ENCODE results near the gene ARHGAP45. TPM values are rescaled to one million over a fixed set of nuclear protein-coding genes. Genes with fewer than 3 reads are reported as not detected.

Gene ARHGAP45
- total and polyA plus RNA-seq, 2 of the 8 experiments (the other 6 are each of a cell fraction or from before 2014, with no cell fraction given), result 31.4 to 41.8 TPM

DNA sequence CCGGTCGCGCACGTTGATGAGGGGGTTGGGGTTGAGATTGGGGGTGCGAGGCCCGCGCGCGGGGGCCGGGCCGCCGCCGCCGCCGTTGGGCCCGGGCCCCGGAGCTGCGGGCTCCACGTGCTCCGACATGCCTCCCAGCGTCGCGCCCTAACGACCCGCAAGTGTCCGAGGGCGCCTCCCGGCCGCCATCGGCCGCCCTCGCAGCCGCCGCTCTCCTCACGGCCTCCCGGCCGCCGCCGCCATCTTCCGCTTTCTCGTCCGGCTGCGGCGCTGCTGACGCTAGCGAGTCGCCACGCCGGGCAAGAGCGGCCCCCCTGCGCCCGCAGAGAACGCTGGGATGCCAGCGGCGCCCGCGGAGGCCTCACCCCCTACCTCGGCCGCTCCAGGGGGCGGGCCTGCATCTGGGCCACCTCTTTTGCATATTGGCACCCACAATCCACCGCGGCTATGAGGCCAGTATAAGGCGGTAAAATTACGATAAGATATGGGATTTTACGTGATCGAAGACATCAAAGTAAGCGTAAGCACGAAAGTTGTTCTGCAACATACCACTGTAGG lies 46.0 kb upstream of the ARHGAP45 start, which contains the start of gene TMEM259:
TMEM259 (minus strand) TSS at position 256 of the 558 bp plus-strand sequence; CDS start at position 129, 127 bp downstream.
- H3K9me3 ChIP-seq (ENCODE audit: insufficient read depth in 2 of 2, low read depth in 1 of 2, low read length in 1 of 2), result no peaks in the 10 kb centered on the region
- no peak within 1 kb of the TSS; the same call in 1 of the 2 replicates for H3K18ac ChIP-seq (ENCODE audit: extremely low read depth, low read length)
- H2BK15ac ChIP-seq (ENCODE audit: low read length), result peak within 1 kb of the TSS; percentile 61; the same call in 1 of the 2 replicates
- H3K27ac ChIP-seq (ENCODE audit: low read depth, low read length), result peak within 1 kb of the TSS; percentile 96
- H3K4me1 ChIP-seq (replicated peaks in 1 of 4; ENCODE audit: control insufficient read depth in 3 of 4, insufficient read depth in 4 of 4, low read length in 3 of 4), result peaks cover 0 to 31% (median 20%) of the 10 kb centered on the region in 4 experiments; a peak in 5 of 7 replicates
- FAIRE-seq (no peak), DNase-seq (ENCODE audit: low read depth in 1 of 2, low spot score in 2 of 2) (peak; percentile 89 to 97)
- no peak within 1 kb of the TSS for H2BK120ac ChIP-seq (replicated peaks; ENCODE audit: low read depth, low read length)
- WGBS, 2 experiments (ENCODE audit: extremely low coverage in 1 of 2, insufficient coverage in 1 of 2, insufficient read length in 1 of 2, insufficient replicate concordance in 2 of 2, low coverage in 1 of 2, low lambda C conversion rate in 2 of 2, missing lambda C conversion rate in 1 of 2), result 1% methylated on average over 68 of the region's 68 CpGs; no CpG with 5 or more reads in 1 of the 2 experiments
- no peak within 1 kb of the TSS for H2BK20ac ChIP-seq (ENCODE audit: low read length)
- H3K56ac ChIP-seq (replicated peaks; ENCODE audit: insufficient read length, low read depth, low read length), result peak within 1 kb of the TSS; percentile 43
- H4K8ac ChIP-seq (ENCODE audit: extremely low read depth, insufficient read depth, low read length), result peak within 1 kb of the TSS; percentile 92; the same call in 1 of the 2 replicates
- H2AK5ac ChIP-seq (ENCODE audit: low read depth, low read length), result peak within 1 kb of the TSS; percentile 44; the same call in 1 of the 2 replicates
- ChIA-PET CTCF (ENCODE audit: partially characterized antibody) (interaction anchor here (2.3 kb wide), 1 partner anchor 11 kb away, joined by 8 read pairs; no protein-coding TSS in a partner anchor), POLR2A (ENCODE audit: partially characterized antibody) (interaction anchor here (0.9 to 12.8 kb wide), 17 partner anchors 8 to 155 kb away, joined by 3 to 509 read pairs (median 5); partner anchors contain the start of genes ABCA7, ARHGAP45 and CNN2)
- peak within 1 kb of the TSS; percentile 84 to 97 (median 94) for H3K4me3 ChIP-seq (ENCODE audit: extremely low read depth in 1 of 4, insufficient read depth in 2 of 4, low read depth in 3 of 4, low read length in 4 of 4)
- peak within 1 kb of the TSS; percentile 93 to 98 for H3K4me2 ChIP-seq (ENCODE audit: insufficient read depth in 1 of 2, low read depth in 2 of 2, low read length in 2 of 2)
- peak within 1 kb of the TSS; percentile 97 for H2BK5ac ChIP-seq (ENCODE audit: low read depth, low read length)
- no peaks in the 10 kb centered on the region for H3K27me3 ChIP-seq (replicated peaks in 1 of 4; ENCODE audit: control insufficient read depth in 3 of 4, extremely low read depth in 1 of 4, insufficient read depth in 3 of 4, low read length in 3 of 4)
- peak within 1 kb of the TSS; percentile 65; the same call in 1 of the 2 replicates for H2BK12ac ChIP-seq (ENCODE audit: low read depth, low read length)
- peaks cover 18% of the 10 kb centered on the region for H3K79me1 ChIP-seq (ENCODE audit: low read depth, low read length)
- H3K23me2 ChIP-seq (ENCODE audit: low read depth, low read length), result peaks cover 9% of the 10 kb centered on the region
- H3K14ac ChIP-seq (ENCODE audit: insufficient read length), result no peak within 1 kb of the TSS
- H3K79me2 ChIP-seq (ENCODE audit: control insufficient read depth in 1 of 2, insufficient read depth in 2 of 2, low read length in 2 of 2), result peaks cover 27 to 49% of the 10 kb centered on the region in 2 experiments
- no peak within 1 kb of the TSS for H3K23ac ChIP-seq (ENCODE audit: insufficient read length)
- H4K5ac ChIP-seq (ENCODE audit: insufficient read length, low read depth, low read length), result peak within 1 kb of the TSS; percentile 9
- H3K9ac ChIP-seq (replicated peaks in 1 of 4; ENCODE audit: extremely low read depth in 1 of 4, low read depth in 3 of 4, low read length in 3 of 4), result peak within 1 kb of the TSS; percentile 69 to 89 (median 82)
- H4K91ac ChIP-seq (replicated peaks; ENCODE audit: insufficient read length, low read length), result peak within 1 kb of the TSS; percentile 77
- no peaks in the 10 kb centered on the region for H3K36me3 ChIP-seq (ENCODE audit: control insufficient read depth in 2 of 4, insufficient read depth in 4 of 4, low read length in 3 of 4)
- H3K4ac ChIP-seq (replicated peaks; ENCODE audit: insufficient read length, low read depth, low read length), result peak within 1 kb of the TSS; percentile 34
- H4K20me1 ChIP-seq (replicated peaks in 1 of 2; ENCODE audit: control insufficient read depth in 1 of 2, insufficient read depth in 2 of 2, low read length in 2 of 2), result peaks cover 24 to 36% of the 10 kb centered on the region in 2 experiments
- H2AFZ ChIP-seq (ENCODE audit: low read length), result no peak within 1 kb of the TSS
- no peak for TF ChIP-seq GABPA (IDR thresholded peaks at IDR 0.05; ENCODE audit: borderline replicate concordance, insufficient read depth, low read length)
- TF ChIP-seq NANOG (IDR thresholded peaks at IDR 0.05; ENCODE audit: insufficient read depth, low read depth, low read length, poor library complexity, severe bottlenecking), result no peak
- TF ChIP-seq, protein P1, sequence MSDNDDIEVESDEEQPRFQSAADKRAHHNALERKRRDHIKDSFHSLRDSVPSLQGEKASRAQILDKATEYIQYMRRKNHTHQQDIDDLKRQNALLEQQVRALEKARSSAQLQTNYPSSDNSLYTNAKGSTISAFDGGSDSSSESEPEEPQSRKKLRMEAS (IDR thresholded peaks at IDR 0.05), result peak; percentile 32; the same call in 1 of the 2 replicates
- no peak for TF ChIP-seq JUN (IDR thresholded peaks at IDR 0.05; ENCODE audit: low read depth, low read length)
- 0 out of 2 replicates have a peak, but pooled peaks have one; percentile 83 for TF ChIP-seq RBBP5 (IDR thresholded peaks at IDR 0.05; ENCODE audit: borderline replicate concordance, low read depth, low read length)
- TF ChIP-seq SAP30 (IDR thresholded peaks at IDR 0.05; ENCODE audit: insufficient read depth, insufficient replicate concordance, low read length), result no peak
- TF ChIP-seq, protein P2, sequence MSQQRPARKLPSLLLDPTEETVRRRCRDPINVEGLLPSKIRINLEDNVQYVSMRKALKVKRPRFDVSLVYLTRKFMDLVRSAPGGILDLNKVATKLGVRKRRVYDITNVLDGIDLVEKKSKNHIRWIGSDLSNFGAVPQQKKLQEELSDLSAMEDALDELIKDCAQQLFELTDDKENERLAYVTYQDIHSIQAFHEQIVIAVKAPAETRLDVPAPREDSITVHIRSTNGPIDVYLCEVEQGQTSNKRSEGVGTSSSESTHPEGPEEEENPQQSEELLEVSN (IDR thresholded peaks at IDR 0.05), result no peak
- no peak for TF ChIP-seq BCL11A (IDR thresholded peaks at IDR 0.05; ENCODE audit: low read depth in 2 of 2, low read length in 2 of 2)
- TF ChIP-seq SP4 (IDR thresholded peaks at IDR 0.05; ENCODE audit: low read length), result no peak
- no peak for TF ChIP-seq ZNF274 (IDR thresholded peaks at IDR 0.05; ENCODE audit: borderline replicate concordance, extremely low read depth, low read length)
- no peak for TF ChIP-seq SIX5 (IDR thresholded peaks at IDR 0.05; ENCODE audit: low read depth, low read length)
